OCI-LY7 (cell line): Measurements from ENCODE around the gene PPIL3.

Experiments used
- EZH2phosphoT487 ChIP-seq: fragments of 200-600 bp; sonication (generic); IDR thresholded peaks from 2 replicates; pipeline ENCODE4 v1.6.1; 2018; ENCODE audit warnings: low read depth, borderline replicate concordance, mild to moderate bottlenecking, mixed run types, antibody characterized with exemption, low read length, moderate library complexity, mixed read lengths
- TF ChIP-seq, protein P1 (sequence below): fragments of 200-600 bp; sonication (generic); conservative IDR thresholded peaks from 2 replicates; pipeline ENCODE4 v1.5.1; 2014; ENCODE audit warnings: mild to moderate bottlenecking, antibody characterized with exemption, low read length, moderate library complexity, mixed read lengths

DNA sequence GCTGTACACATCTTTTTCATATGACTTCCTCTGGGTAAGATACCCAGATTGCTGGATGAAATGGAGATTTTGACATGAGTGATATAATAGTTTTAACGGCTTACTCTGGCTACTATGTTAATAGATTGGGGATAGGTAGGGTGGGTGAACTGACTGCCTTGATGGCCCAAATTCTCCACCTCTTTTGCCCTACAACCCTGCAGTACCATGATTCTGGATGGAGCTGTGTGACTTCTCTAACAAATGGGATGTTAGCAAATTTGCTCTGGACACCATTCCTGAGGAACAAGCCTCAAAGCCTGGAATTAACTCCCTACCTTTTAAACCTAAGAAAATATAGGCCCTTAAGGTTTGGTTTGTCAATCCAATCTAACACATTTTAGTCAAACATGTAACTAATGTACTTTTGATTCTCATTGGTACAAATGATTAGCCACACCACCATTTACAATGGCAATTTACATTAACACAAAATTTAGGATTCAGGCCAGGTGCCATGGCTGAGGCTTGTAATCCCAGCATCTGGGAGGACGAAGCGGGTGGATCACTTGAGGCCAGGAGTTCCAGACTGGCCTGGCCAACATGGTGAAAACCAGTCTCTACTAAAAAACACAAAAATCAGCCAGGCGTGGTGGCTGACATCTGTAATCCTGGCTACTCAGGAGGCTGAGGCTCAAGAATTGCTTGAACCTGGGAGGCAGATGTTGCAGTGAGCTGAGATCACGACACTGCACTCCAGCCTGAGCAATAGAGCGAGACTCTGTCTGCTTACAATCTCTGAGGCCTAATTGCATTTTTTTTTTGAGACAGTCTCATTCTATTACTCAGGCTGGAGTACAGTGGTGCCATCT lies 37.3 kb downstream of the PPIL3 start:
- TF ChIP-seq, protein P1, sequence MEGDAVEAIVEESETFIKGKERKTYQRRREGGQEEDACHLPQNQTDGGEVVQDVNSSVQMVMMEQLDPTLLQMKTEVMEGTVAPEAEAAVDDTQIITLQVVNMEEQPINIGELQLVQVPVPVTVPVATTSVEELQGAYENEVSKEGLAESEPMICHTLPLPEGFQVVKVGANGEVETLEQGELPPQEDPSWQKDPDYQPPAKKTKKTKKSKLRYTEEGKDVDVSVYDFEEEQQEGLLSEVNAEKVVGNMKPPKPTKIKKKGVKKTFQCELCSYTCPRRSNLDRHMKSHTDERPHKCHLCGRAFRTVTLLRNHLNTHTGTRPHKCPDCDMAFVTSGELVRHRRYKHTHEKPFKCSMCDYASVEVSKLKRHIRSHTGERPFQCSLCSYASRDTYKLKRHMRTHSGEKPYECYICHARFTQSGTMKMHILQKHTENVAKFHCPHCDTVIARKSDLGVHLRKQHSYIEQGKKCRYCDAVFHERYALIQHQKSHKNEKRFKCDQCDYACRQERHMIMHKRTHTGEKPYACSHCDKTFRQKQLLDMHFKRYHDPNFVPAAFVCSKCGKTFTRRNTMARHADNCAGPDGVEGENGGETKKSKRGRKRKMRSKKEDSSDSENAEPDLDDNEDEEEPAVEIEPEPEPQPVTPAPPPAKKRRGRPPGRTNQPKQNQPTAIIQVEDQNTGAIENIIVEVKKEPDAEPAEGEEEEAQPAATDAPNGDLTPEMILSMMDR: no peak
- no peak for TF ChIP-seq EZH2phosphoT487
